Stimulated activated naive CD8-positive, alpha-beta T cell treated with anti-CD3 and anti-CD28 coated beads, Interleukin-15, Interleukin-2, amounts not matched to agents 100 U/mL and 50 U/mL, for 24 hours (primary cell): ENCODE data around the gene BMF.

Experiments
- ATAC-seq: fragments of 150-1000 bp; cut with Tn5 transposase; one replicate; pipeline ENCODE4 v1.10.0; 2021
- DNase-seq: peaks from one replicate; pipeline ENCODE4 v3.0.0; 2021

Gene BMF

DNA sequence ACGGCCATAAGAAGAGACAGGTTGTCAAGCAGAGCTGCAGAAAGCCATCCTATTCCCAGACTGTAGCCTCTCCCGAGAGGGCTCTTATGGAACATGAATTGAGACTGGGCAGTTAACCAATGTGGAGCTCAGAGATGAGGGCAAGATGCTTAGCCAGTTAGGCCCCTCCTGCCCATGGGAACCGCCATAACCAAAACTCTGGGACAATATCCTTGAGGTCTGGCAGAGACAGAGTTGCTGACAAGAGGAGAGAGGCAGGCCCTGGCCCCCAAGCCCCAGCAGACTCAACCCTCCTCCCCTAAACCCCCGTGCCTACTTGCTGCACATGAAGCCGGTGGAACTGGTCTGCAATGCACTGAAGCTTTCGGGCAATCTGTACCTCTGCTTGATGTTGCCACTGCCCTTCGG, 4.8 kb downstream of the BMF start:
- DNase-seq, result no peak
- ATAC-seq, result no peak

DNA sequence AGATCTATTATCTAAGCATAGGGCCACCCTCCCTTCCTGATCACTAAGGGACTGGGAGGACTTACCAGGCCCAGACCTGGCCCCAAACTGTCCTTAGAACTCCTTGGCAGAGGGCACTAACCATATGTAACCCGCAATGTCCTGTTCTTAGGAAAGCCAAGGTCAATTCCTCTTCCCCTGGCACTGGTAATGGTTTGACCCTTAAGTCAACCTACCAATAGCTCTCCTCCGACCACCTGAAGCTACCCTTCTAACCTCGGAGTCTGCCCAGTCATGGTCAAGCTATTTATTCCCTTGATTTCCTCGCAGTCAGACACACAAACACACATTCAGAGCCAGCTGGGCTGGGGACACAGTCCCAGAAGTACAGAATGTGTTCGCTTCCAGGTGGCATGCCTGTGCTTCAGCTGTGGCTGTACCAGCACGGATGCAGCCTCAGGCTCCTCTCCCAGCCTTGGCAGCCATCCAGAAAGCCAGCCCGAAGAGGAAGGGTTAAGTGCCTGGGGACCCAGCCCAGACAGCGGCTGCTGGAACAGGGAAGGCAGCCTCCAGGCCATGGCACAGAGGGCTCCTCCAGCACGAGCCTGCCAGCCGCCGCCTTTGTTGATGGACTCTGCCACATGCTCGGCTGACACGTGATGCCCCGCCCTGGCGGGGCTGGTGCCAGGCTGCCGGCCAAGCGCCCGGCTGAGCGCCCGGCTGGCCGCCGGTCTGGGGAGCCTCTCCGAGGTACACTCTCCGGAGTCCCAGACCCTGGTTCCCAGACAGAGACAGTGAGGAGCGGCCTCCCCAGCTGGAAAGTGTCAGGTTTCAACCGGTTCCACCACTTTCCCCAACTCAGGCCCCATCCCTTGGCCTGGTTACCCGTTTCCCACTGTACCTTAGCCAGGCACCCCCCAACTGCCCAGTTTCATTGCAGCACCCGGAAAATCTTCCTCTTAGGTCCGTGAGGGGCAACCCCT, 5.5 kb downstream of the BMF start:
- ATAC-seq (no peak), DNase-seq (no peak)

- no peak for DNase-seq
- ATAC-seq, result no peak
Measured at GRCh38 chr15:40100947-40101905, 7.5 kb downstream of the BMF start.

DNA sequence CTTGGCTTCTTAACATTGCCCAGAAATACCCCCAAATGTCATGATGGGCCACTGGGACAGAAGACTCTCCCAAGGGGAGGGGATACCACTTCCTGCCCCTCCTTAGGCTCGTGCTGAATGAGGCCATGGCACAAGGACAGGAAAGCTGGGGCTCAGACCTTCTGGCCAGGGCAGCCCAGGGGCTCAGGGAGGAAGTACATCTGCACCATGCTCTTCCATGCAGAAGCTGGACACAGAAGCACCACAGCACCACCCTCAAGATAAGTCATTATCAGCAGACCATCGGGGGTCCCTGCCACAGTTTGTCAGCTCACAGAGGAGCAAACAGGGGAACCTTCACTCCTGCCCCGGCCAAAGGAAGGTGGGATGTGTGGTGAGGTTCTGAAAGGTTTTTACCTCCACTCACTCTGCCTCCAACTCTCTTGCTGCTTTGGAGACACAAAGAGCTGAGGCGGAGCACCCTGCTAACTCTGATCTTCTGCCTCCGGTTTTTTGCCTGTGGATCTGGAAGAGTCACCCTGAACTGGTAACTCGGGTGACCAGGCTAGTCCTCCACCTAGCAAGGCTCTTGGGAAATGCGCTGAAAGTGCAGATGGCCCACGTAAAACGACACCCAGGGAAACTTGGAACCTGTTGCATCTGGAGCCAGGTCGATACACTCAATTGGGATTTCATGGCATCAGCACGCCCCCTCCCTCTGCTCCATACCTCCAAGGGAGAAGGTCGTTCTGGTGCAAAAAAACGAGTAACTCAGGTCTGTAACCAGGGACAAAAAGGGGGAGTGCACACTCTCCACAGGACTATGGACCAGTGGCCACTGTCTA, 8.3 kb downstream of the BMF start:
- ATAC-seq (no peak), DNase-seq (no peak)

- ATAC-seq (peak; percentile 96), DNase-seq (peak; percentile 81)
Measured at GRCh38 chr15:40098489-40099261, 10.0 kb downstream of the BMF start.

DNA sequence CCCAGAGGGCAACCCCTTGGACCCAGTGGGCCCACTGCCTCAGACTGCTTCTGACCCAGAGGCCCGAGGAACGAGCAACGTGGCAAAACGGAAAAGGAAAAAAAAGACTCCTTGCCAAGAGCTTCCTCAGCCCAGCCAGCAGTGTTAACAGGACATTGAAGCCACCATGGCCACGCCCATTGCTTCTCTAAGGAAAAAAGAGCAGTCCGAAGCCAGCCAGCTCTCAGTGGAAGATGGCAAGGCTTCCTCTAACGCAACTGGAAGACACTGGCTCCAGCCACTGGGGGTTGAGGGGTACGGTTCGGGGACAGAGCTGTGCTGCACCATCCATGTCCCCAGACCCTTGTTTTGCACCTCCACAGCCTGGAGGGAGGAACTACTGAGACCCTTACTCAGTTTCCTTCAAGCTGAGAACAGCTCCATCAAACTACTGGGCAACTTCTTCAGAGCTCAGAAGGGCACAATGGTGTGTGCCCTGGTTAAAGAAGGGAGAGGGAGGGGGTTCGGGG, 10.7 kb downstream of the BMF start:
- DNase-seq (no peak), ATAC-seq (no peak)

DNA sequence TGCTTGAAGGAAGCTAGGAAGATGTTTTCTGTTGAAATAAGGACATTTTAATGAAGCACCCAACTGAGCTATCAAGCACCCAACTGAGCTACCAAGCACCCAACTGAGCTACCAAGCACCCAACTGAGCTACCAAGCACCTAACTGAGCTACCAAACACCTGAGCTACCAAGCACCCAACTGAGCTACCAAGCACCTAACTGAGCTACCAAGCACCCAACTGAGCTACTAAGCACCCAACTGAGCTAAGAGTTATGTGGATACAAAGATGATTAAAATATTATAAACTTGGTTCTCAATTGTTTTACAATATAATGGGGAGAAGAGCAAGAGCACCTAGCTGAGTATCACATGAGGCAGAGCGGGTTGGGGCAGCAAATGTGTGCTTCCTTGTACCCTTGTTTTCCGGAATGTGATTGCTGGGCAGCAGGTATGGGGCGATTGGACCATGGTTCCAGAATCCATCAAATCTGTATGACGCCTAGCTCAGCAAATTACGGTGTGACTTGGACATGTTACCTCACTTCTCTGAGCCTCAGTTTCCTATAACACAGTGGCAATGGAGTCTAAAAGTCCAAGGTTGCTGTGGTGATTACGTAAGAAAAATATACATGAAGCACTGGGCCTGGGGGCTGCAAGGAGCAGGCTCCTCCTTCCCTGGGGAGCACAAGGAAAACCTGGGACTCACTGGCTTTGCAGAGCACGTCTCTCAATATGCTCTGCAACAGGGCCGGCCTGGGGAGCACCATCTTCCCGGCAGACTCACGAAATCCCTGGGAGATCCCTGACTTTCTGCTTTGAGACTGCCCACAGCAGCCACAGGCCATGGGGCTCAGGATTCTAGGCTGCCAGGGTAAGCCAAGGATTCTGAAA, 11.3 kb downstream of the BMF start:
- ATAC-seq, result no peak
- no peak for DNase-seq

DNA sequence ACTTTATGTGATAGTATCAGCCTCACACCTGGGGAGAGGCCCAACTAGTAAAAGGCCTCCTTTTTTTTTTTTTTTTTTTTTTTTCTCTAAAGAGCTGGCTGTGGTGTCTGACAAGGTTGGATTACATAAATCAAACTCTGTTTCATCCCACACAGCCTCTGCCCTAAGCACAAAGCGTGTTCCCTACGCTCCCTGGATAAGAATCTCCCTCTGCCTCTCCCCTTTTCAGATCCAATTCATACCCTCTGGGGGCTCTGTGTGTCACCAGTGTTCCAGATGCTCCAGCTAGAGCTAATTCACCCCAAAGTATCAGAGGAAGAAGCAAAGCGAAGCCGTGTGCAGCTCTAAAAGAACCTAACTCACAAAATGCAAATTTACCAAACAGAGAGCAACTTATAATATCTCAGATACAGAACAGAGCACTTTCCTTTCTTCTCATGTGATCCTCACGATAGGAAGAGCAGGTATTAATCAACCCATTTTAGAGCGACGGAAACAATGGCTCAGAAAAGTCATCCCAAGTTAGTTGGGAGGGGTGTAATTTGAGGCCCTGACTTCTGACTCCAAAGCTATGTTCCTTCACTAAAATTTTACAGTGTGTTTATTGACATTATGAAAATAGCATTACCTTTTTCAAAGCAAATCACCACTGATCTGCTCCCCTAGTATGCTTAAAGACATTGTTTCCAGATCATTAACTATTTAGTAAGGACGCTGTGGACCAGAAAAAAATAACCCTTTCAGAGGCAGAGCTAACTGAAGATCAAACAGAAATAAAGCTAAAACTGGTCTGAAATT, 12.4 kb downstream of the BMF start:
- ATAC-seq (peak; percentile 11), DNase-seq (no peak)

GRCh38 chr15:40095371-40096093, 13.1 kb downstream of the BMF start:
- DNase-seq, result no peak
- no peak for ATAC-seq

- ATAC-seq (no peak), DNase-seq (no peak)
Measured at GRCh38 chr15:40094156-40094555, 14.5 kb downstream of the BMF start.

DNA sequence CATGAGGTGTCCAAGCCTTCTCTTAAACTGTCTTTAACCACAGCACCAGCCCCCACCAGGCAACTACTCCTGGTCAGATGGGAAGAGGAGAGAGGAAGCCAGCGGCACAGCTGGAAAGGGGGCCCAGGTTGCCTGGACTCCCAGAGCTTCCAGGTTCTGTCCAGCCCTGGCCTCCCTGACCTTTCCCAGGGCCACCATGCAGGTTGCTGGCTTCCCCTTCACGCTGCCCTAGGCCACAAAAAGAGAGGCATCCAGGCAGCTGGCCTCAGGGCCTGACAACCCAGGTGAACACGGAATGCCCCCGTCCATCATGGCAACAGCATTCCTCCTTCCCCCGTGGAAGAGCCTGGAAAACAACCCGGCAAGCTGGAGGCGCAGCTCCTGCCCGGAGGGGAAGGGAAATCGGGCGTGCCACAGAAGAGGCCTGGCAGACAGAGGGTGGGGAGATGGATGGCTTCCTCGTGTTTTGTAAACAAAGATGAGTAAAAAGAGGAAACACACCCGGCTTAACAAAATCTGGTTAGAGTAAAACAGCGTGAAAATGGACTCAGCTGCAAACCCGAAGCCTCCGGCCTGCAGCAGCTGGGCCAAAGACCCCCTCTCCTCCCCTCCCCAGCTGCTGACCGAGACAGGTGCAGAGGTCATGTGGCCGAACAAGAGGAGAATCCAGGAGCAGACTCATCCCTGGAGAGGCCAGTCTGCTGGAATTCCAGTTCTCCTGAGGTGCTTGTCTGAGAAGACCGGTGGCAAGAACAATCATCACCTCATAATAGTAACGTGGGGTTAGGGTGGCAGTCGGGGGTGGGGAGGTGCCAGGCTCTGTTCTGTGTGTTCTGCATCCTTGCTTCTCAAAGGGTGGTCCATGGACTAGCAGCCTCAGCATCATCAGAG, 15.5 kb downstream of the BMF start:
- ATAC-seq (no peak), DNase-seq (no peak)

GRCh38 chr15:40092256-40092978, 16.3 kb downstream of the BMF start:
- ATAC-seq (no peak), DNase-seq (no peak)

DNA sequence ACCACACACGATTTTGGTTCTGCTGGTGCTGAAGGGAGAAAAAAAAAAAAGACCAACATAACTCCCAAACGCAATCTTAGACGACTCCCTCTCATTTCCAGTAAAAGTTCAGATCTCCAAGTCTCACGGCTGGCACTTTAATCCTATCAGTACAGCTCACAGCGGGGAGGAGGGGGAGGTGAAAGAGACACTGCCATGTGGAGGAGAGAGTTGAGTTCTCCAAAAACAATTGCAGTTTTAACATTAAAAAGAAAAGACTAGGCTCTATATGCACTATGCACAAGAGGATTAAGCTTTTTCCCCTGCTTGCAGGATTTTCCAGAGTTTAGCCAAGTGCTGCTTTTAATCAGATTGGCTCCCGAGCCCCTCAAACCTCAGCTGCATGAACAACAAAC, 16.8 kb downstream of the BMF start:
- DNase-seq (no peak), ATAC-seq (no peak)

GRCh38 chr15:40090774-40091455, 17.8 kb downstream of the BMF start:
- no peak for ATAC-seq
- no peak for DNase-seq

DNA sequence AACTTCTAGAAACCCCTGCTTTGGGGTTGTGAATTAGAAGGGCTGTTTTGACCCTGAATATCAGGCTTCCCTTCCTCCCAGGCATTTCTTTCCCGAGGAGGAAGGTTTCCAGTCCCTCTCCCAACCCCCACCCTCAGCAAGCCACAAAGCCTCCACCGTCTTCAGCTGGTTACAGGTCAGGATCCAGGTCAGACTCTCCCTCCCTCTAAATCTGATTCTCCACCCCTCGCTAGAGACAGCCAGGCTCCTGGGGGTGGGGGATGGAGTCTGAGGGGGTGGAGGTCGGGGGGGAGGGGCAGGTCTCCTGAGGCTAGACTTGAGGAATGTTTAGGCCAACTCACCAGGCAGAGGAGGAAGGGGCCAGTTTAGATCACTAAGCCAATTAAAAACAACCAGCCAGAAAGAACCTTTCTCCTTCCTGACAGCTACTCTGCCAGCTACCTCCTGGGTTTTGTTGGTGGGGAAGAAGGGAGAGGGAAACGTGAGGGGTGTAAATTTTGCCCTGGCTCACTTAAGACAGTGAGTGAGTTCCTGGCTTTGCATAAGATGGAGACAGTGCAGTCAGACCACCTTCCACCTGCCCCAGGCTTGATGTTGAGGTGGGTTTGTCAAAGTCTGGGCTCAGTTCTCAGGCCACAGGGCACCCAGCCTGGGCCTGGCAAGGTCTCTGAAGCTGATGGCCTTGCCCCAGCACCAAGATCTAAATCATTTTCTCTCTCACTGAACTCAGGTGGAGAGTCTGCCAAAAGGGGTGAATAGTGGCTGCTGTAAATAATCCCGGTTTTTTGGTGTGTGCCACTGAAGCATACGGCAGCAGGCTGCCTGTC, 19.5 kb downstream of the BMF start:
- DNase-seq (no peak), ATAC-seq (no peak)
